Endometrial microvascular endothelial cells (primary cell): ENCODE measurements around the gene LRMDA. TPM values are rescaled to one million over a fixed set of nuclear protein-coding genes. Genes with fewer than 3 reads are reported as not detected.

Experiments used
- in situ Hi-C: cut with HindIII; loops from 2 replicates; pipeline ENCODE4 v1.10.0; 2017; ENCODE audit warnings: low sequenced_read_pairs, low pct_unique_long_range_greater_than_20kb; ENCODE audit errors: inconsistent ontology term
- total RNA-seq: library from RNA; depleted of rRNA; stranded (reverse); fragments of >200 nt; gene quantifications from one replicate; pipeline ENCODE4 v1.2.3, GENCODE V29; 2015; ENCODE audit errors: inconsistent ontology term

The LRMDA gene
- total RNA-seq, 1 donor from 2014 or later = 1.2 TPM

DNA sequence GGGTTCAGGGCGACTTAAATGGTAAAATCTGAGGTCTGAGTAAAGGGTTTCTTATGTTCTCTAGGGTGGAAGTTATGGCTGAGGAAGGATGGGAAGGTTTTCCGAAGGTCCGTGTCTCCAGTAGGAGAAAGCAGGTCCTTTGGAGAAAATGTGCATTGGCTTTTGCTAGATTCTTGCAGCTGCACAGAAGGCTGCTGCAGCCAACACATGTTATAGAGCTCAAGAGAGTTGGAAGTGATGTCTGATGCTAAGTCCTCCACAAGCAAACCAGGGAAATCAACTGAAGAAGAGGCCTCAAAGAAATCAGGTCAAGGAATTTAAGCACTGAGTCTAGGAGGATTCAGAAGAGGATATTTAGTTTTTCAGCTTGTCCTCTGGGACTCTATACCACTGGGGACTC is 404.6 kb downstream of the LRMDA start:
- in situ Hi-C loops = no loop called here

DNA sequence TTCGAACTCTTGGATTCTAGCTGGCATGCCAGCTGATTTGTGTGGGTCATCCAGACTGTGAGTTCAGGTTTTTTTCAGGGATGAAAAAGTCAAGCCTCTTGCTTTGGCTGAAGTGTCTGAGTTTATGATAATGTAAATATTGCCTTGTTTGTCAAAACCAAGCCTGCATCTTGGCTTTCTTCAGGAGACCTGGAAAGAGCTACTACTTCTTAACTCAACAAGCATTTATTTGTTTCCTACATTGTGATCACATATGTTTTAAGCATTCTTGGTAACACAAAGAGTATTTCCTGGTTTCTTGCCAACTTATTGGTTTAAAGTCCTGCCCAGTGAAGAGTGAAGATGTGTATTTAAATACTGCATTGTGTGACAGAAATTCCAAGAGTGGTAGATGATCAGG is 407.1 kb downstream of the LRMDA start:
- in situ Hi-C loops = no loop called here

DNA sequence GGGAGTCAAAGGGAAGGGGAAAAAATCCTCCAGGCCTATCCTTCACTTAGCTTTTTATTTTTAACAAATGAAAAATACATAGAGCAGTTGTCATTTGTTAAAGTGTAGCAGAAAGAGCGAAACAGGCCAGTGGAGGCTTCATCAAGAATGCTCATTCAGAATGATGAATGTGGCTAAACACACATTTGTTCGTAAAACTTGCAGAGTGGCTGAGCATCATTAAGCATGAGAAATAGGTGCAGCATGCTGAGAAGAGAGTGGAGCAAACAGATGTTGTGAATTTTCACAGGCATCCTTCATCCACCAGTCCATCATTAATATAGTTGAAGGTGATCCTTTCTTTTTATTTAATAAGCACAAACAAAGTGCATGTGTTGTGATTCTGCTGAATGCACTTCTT is 407.6 kb downstream of the LRMDA start:
- in situ Hi-C loops = no loop called here

DNA sequence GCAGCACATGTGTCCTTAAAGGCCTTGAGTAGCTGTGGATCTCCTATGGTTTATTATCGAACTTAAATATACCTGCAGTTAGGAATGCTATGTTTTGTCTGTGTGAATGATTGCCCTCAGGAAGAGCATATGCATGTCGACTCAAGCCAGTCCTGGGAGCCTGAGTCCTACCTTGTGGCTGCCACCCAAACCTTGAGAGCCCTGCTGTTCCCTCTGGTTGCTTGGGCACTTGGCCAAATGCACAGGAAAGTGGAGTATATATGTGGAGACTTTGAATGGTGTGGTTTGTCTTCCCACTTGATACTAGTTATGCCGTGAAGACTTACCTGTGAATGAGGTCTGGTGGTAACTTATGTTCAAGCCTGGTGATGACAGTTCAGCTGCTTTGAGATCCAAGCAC is 409.8 kb downstream of the LRMDA start:
- in situ Hi-C loops = no loop called here

DNA sequence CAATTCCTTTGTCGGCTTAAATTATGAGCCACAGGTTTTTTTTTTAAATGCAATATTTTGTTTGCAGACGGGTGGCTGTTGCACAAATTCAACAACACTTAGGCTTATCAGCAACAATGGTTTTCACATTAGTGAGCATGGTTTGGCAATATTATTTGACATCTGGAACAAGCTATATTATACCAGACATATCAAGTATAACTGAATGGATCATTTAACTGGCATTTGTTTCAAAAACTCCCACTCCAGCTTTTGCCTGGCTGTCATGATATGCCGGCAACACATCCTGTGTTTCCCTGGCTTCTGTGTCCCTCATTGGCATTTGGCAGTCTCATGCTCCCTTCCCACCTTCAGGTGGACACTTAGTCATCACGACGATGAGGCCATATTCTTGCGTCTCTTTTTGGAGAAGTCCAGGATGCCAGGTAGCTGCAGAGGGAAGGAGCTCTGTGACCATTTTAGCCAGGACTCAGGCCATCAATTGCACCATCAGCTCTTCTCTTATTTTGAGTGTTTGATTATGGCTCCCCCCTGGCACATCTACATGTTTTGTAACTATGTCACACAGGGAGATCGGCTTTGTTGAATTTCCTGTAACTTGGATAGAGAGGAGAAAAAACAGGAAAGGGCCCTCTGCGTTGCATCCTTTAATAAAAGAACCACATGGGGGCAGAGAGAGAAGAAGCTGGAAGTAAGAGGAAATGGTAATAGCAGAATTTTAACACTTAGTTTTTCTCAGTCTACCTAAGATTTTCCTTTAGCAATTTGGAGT is 413.9 kb downstream of the LRMDA start:
- in situ Hi-C loops = no loop called here

DNA sequence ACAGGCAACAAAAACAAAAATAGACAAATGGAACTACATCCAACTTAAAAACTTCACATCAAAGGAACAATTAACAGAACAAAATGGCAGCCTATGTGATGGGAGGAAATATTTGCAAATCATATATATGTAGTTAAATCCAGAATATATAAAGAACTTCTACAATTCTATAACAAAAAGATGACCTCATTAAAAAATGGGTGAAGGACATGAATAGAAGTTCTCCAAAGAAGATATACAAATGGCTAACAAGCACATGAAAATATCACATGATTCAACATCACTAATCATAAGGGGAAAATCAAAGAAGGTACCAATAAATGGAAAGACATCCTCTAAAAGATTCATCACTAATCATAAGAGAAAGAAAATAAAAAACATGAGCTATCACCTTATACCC is 416.1 kb downstream of the LRMDA start:
- in situ Hi-C loops = no loop called here

DNA sequence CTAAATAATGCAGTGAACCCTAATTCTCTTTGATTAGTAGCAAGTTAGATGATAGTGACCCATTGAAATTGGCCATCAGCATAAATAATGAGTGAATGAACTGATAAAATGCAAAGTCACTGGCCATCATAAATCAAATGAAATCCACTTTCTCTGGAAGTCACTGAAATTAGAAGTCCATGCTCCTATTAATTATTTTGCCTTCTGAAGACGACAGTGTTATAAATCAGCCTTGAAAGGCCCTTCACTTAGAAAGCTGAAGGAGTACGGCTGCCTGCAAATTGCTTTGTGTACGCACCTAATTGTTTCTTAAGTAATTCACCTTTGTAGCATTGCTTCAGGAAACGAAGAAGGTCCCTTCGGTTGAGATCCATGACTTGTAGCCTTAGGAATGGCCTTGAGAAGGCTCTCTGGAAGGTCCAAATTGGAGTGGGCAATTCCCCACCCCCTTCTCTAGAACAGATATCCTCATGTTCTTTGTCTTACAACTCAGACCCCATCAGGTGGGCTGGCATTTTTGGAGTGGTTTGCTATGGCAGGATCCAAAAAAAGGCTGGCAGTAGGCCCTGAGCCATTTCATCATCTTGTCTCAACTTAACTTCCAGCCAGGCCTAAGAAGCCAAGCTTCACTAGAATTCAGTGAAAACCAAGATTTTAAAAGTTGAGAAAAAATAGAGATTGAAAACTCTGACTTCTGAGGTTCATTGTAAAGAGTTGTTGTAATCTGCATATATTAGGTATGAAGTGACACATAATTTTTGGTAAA is 420.3 kb downstream of the LRMDA start:
- in situ Hi-C loops = no loop called here

DNA sequence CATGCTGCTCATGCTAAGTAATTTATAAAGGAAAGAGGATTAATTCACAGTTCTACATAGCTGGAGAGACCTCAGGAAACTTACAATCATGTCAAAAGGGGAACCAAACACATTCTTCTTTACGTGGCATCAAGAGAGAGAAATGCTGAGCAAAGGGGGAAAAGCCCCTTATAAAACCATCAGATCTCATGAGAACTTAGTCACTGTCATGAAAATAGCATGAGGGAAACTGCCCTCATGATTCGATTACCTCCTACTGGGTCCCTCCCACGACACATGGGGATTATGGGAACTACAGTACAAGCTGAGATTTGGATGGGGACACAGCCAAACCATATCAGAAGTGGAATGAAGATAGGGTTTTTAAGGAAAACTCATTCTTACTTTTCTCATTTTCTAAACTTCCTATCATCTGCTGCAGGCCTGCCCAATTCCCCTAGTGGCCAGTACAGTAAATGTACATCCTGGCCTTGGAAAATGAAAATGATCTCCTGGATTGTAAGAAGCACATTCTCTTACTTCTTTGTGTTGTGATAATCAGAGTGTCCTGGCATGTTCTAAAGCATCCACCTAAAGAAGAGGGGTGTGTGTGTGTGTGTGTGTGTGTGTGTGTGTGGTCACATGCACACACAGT is 421.5 kb downstream of the LRMDA start:
- in situ Hi-C loops = no loop called here

DNA sequence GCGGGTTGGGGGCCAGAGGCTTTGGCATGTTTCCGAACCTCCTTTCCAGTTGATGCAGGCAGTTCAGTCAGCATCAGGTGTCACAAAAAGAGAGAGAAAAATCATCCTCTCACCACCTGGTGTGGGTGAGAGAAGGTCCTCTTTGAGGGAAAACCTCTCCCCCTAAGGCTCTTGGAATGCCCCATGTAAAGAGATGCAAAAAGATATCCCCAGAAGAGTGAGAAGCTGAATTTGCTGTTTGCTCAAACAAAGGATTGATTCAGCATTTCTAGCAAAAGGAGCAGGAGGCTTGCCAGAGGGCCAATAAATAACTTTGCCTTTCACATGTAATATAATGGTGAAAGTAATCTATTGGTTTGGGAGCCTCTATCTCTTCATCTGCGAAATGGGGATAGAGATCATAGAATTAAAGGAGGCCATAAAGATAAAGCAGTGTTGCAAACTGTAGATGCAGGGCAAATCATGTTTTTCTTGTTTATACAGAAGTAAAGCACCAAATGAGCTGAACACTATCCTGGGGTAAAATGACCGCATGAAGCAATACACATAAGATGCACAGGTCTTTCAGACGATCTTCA is 425.9 kb downstream of the LRMDA start:
- in situ Hi-C loops = no loop called here

DNA sequence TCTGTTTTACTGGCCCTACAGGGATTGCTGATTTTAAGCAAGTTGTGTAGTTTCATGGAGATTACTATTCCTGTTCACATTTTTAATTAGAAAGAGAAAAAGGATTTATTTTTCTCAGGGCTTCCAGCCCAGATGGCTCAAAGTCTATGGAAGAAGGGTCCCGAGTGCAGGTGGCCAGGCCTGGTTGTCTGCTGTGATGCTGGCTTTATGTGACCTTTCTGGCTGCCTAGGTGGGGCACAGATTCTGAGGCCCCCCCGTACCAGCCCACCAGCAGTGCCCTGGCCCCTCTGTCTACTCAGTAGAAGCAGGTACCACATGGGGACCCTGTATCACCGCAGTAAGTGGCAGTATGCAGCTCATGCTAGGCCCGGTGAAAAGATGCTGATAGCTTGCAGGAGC is 426.5 kb downstream of the LRMDA start:
- in situ Hi-C loops = no loop called here

DNA sequence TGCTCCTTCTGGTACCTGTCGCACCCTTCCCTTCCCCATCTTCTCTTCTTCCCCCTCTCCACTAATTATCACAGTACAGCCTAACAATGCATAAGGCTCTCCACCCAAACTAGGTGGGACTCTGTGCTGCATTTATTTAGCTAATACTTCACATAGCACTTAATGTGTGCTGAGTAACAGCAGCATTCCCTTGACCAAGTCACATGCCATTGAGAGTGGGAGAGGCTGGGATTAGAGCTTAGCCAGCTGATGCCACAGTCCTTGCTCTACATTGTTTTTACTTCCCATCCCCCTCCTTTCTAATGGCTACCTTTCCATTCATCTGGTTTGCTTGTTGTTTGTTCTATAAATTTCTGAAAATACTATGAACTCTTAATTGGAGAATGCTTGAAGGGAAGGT is 426.9 kb downstream of the LRMDA start:
- in situ Hi-C loops = no loop called here

DNA sequence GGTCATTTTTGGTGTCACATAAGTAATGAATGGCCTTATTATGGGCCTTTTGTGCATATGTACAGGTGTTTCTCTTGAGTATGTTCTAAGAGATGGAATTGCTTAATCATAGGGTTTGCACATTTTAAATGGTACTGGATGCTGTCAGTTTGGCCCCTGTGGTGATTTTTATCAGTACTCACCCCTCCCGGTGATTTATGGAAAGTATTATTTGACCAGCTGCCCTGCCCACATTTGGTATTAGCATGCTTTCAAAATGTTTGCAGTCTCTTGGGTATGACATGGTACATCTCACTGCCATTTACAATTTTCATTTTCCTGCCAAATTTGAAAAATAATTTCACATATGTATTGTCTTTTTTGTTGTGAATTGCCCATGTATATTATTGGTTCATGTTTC is 427.7 kb downstream of the LRMDA start:
- in situ Hi-C loops = no loop called here

DNA sequence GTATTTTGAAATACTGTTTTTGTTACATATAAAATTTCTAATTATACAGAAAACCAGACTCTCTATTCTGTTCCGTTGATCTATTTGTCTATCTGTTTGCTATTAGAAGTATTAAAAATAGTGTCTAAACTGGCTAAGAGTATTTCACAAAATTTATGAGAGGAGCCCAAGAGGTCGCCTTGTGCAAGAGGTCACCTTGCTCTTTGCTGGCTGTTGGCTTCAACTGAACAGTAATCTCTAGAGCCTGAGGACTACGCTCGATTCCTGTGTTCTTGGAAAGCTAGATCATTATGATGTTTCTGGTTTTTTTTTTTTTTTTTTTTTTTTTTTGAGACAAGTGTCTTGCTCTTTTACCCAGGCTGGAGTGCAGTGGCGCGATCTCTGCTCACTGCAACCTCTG is 428.6 kb downstream of the LRMDA start:
- in situ Hi-C loops = no loop called here

DNA sequence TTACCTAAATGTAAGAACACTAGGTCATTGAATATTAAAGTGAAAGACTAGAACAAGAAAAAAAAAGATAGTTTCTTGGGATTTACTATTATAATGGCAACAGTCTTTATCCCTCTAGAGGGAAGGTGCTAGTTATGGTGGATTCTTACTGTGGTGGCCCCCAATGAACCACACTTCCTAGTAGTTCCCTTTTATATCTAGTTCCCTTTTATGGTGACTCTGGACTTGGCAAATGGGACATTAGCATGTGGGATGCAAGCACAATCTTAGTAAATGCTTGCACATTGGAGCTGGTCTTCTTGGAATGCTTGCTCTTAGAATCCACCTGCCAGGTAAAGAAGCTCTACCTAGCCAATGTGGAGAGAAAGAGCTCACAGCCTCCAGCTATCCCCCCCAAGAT is 430.2 kb downstream of the LRMDA start:
- in situ Hi-C loops = no loop called here

DNA sequence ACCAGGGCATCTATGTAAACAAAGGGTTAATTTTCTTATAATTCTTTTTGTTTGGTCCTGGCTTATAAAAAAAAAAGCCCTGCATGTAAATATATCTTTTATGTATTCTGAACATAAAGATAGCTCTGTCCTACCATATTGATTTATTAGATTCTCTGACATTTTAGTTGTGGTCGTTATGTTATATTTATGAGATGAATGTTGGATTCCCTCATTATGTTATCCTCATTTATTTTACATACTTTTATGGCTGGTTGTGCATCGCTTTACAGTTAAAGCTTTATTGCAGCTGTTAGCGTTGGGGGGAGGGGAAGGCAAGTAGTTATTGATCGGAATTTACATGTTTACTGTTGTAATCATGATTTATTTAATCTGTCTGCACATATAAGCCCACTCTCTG is 431.5 kb downstream of the LRMDA start:
- in situ Hi-C loops = no loop called here

DNA sequence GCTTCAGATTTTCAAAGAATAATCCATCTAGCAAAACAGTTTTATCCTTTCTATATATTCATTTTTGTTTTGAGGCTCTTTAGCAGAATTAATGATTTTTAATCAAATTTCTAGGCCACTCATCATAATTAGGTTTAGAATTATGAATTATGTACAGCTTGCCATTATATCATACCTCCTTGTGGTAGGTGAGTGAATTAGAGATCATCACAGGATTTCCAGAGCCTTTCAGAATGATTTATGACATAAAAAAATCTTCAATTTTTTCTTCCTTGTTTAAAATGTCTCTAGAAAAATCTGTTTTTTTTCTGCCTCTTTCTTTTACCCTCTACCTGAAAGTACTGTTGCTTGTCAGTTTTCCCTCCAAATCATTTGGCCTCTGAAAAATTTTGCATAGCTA is 433.3 kb downstream of the LRMDA start:
- in situ Hi-C loops = no loop called here

DNA sequence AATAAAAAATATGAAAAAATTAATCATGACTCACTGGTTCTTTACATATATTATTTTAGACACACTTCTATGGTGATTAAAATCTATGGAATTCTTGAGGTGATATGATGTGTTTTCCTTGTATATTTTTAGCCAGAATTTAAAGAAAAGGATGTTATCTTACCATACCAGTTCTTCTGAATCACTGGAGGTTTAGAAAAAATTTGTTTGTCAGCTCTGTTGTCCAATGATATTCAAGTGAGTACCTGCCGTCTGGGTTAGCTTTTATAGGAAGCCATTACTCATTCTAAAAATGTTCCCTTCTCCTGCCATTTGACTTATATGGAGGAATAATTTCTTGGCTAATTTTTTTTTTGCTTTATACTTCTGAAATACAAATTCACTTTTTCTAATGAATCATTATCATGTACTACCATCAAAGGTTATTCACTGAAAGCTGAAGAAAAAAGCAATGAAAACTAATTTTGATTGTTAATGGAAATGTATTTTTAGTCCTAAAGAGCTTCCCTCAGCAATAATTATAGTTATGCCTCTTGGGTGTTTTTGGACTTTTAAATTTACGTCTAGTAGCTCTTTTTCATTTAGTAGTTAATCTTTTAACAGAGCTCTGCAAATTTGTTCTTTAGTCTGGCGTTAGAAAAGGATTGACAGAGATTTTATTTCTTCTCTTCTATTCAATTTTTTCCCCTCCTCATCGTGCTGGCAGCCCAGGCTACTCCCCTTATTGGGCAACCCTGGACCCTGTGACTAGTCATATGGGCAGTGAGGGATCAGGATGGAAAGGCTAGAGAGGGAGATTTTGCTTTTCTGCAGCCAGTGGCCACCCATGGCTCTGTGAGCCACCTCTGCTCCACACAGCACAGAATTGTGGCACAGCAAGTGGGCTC is 434.2 kb downstream of the LRMDA start:
- in situ Hi-C loops = no loop called here

DNA sequence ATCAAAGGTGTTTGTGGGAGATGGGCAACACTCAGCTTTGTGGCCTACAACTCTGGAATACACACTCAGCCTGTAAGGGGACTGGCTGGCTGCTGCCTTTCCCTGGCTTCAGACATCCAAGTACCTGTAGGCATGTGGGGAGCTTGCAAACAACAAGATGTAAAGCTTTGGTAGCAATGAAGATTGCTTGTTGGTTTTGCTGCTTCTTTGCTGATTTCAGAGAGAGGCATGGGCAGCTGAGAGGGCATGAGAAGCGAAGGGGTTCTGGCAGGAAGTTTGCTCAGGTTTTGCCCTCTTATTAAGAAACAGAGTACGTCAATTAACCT is 434.8 kb downstream of the LRMDA start:
- in situ Hi-C loops = no loop called here

DNA sequence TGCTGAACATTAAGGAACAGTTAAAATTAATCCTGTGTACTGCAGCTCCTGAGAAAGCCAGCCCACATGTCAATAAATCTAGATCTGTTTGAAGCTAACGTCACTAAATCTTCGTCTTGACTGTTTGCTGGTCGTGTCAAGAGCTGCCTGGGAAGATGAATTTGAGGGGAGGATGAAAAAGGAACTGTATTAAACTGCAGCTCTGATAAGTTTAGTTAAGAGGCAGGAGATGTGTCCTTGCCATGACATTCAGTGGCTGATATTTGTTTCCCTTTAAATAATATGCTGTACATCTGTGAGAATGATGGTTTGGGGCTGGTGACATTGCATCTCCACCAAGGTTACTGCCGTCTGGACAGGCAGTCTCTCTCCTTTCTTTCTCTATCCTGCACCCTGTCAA is 435.3 kb downstream of the LRMDA start:
- in situ Hi-C loops = no loop called here
